OCI-M2 (cell line): ENCODE results near the gene CHCHD1.
"Not testable (repeated sequence)": the region's sequence is repeated elsewhere in the genome, so short reads cannot be mapped to it uniquely, and the experiment has no call there.

ENCODE experiments used
- DNase-seq: peaks from one replicate; lab custom pipeline; 2025; ENCODE audit not compliant: unreplicated experiment; lab: John Stamatoyannopoulos, UW

The CHCHD1 gene

DNA sequence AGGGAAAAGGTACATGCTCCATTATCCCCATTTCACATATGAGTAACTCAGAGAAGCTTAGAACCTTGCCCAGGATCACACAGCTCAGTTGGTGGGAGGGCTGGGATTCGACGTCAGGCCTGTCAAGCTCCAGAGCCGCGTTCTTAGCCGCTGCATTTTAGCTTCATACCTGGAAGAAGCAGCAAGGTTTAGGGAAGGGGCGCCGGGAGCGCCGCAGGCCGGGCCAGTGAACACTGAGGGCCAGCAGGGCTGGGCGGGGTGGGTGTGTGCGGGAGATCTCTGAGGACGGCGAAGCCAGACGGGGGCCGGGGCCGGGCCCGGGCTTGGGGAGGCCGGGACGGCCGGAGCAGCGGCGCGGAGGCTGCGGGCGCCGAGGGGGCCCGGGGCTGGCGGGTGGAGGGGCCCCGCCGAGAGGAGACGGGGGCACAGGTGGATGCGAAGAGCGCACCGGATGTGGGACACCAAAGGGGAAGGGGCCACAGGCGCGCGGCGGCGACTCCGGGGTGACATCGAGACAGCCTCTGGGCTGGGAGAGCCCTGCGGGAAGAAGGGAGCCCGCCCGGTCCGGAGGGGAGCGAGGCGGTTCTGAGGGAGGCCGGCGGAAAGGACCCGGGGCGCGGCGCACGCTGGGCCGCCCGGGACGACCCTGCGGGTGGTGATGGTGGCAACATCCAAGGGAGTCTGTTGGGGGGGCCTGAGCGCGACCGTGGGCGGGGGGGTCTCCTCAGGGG lies 29.1 kb downstream of the CHCHD1 start:
- DNase-seq = no peak

DNA sequence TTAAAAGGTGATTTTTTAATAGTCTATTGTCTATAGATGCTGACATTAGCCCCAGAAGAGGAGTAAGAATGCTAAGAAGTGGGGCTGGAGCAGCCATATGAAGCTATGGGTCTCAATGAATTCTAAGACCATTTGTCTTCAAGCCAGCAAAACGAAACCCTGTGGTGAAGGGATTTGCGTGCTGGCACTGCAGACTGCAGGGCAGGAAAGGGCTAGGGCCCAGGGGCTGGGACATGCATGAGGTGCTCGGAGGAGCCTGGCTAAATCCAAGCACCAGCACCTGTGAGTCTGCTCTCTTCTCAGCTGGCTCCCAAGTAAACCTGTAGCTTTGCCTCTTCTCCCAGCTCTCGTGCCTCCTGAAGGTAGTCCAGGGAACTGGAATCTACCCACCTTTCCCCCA lies 30.8 kb downstream of the CHCHD1 start:
- no peak for DNase-seq

GRCh38 chr10:73813333-73813732 lies 31.5 kb downstream of the CHCHD1 start:
- DNase-seq = no peak

DNA sequence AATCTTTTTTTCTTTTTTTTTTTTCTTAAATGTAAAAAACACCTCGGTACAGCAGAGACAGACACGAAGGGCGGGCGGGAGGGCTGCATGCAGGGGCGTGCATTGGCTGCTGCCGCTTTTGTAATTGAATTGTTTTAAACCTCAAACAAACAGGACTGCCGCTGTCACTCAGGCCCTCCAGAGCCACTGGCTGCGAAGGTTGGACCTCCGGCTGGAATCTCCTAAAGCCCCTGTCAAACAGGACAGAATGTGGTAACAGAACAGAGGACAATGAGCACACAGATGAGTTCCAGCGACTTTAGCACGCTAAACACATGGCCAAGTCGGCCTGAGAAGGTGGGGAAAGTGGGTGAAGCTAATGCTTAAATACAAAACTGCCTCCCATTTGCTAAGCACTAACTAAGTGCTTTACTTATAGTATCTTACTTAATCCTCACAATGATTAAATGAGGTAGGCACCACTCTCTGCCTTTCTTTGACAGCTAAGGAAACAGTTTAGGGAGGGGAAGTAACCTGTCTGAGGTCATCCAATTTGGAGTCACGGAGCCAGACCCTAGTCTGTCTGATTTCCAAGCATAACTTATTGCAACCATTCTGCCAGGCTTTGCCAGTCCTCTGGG lies 32.5 kb downstream of the CHCHD1 start:
- DNase-seq = no peak

- no peak for DNase-seq
These were observed 33.3 kb downstream of the CHCHD1 start for GRCh38 chr10:73814896-73815718.

DNA sequence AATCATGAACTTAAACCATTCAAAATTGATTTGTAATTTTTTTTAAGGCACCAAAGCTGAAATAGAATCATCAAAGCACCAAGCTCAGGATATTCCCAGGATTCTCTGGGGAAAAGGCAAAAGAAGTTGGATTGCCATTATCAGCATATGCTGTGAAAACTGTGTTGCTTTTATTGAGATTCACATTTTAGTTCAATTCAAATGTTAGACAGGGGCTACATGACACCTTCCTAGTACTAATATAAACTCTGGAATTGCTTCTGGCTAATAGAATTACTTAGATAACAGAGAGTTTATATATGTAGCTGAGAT lies 33.8 kb downstream of the CHCHD1 start:
- no peak for DNase-seq

DNA sequence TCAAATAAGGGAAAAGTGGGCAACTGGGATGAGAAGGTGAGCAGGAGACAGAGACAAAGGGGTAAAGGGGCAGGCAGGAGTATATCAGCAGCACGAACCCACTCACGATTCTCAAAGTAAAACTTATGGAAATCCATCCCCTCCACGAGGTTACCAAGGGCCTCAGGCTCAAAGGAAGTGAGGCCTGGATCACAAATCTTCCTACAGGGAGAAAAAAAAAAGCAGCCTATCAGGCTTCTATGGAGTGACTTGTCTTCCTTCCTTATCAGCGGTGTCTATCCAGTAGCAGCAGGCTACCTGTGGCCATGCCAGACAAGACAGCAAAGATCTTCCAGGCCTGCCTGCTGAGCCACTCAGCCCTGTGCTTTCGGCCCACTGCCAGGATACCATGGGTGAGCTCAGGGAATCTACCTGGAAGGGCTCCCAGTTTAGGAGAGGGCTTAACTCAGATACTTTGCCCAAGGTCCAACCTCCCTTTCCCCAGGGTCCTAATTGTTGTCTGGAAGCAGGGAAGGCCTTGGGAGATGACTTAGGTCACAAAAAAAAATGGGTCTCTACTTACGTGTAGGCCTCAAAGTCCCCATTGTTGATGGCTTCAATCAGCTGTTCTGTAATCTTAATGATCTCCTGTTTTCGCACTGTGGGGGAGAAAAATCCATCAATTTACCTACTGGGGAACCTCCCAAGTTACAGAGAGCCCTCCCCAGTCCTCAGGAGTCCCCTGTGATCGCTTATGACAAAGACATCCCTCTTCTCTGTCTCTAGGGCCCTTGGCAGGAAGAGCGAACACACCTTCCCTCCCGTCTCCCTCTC lies 35.3 kb downstream of the CHCHD1 start:
- DNase-seq = no peak

GRCh38 chr10:73817826-73818225 lies 36.0 kb downstream of the CHCHD1 start:
- DNase-seq = no peak

DNA sequence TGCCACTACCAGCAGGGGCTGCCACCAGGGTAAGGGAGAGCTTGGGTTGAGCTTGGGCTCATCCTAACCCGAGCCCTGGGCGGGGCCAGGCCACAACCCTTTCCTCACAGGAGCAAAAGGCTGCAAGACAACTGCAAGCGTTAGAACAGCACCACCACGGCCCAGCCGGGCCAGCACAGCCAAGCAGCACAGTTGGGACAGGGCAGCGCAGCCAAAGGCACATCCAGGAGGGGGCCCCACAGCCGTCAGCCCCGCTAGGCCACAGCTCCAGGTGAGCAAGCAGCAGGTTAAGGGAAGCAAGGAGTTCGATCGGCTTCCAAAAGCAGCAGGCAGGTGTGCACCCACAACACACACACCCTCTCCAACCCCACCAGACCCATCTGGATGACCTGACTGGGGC lies 36.6 kb downstream of the CHCHD1 start:
- DNase-seq = no peak

DNA sequence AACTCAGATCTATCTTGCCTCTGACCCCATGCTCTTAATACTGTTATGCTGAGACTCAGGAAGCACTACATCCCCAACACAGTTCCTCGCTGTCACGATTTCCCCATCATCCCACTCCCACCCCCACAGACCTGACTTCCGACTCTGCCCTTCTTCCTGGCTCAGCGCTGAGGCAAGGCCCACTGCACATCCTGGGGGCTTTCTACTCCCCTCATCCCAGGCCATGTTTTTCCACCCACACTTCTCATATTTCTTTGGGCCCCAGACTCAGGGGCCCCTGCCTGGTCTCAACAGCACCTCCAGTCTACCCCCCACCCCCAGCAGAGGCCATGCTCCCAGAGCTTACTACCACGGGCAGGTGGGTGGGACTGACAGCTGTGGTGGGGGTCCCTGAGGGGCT lies 37.2 kb downstream of the CHCHD1 start:
- no peak for DNase-seq

- no peak for DNase-seq
These were observed 37.8 kb downstream of the CHCHD1 start for GRCh38 chr10:73819513-73820093.

- DNase-seq = no peak
These were observed 41.5 kb downstream of the CHCHD1 start for GRCh38 chr10:73823391-73823790.

DNA sequence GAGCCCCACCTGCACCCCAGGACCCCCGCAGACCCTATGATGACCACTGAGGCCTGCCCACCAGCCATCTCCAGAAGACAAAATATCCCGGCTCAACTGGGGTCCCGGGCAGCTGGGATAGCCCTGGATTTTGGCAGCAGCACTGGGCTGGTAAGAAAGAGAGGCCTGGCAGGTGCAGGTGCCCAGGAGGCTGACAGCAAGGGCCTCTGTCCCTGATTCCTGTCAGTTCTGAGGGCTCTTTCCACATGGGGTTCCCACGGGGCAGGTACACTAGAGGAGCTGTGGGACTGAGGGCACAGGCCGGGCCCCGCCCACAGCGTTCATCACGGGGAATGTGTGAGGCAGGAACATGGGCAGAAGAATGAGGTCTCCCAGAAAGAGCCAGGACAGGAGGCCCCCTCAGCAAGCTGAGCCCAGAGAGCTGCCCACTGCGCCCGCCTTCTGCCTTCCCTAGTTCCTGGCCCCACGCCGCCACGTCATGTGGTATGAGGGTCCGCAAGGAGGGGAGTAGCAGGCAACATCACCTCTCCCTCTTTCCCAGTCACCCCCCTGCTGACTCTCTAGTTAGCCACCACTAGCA lies 42.4 kb downstream of the CHCHD1 start:
- no peak for DNase-seq

GRCh38 chr10:73827346-73828089 lies 45.7 kb downstream of the CHCHD1 start:
- DNase-seq = no peak

GRCh38 chr10:73828161-73828560 lies 46.3 kb downstream of the CHCHD1 start:
- no peak for DNase-seq

DNA sequence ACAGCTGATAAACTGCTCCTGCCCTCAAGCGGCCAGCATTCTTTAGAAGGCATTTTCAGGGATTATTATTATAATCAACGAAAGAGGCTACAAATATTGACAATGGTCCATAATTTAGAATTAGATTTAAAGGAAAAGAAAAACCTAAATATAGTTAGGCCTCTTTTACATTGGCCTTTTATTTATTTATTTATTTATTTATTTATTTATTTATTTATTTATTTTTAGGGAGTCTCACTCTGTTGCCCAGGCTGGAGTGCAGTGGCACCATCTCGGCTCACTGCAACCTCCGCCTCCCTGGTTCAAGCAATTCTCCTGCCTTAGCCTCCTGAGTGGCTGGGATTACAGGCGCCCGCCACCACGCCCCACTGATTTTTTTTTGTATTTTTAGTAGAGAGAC lies 47.2 kb downstream of the CHCHD1 start:
- DNase-seq = not testable (repeated sequence)
